Mononuclear cell (primary cell): ENCODE data around the gene OR2L2. TPM values are rescaled to one million over a fixed set of nuclear protein-coding genes. Genes with fewer than 3 reads are reported as not detected.
"Not testable (repeated sequence)": the region's sequence is repeated elsewhere in the genome, so short reads cannot be mapped to it uniquely, and the experiment has no call there.

Experiments used
- H3K27me3 ChIP-seq: 2 replicates; pipeline ENCODE4 v1.6.0; 2011; ENCODE audit warnings: low read length, control low read depth; ENCODE audit not compliant: insufficient read depth
- H3K4me1 ChIP-seq: 2 replicates; pipeline ENCODE4 v1.5.1; 2011; ENCODE audit warnings: mild to moderate bottlenecking, low read length, control low read depth; ENCODE audit not compliant: insufficient read depth
- H3K4me3 ChIP-seq: 2 replicates; pipeline ENCODE4 v1.5.1; 2011; ENCODE audit warnings: mild to moderate bottlenecking, low read length, moderate library complexity
- H3K9me3 ChIP-seq: 2 replicates; pipeline ENCODE4 v1.5.1; 2011; ENCODE audit warnings: low read depth, mild to moderate bottlenecking, control low read depth, low read length
- total RNA-seq: library from RNA; depleted of rRNA; stranded (reverse); fragments of >200 nt; gene quantifications from one replicate; pipeline ENCODE4 v1.2.3, GENCODE V29; 2012

Gene OR2L2, protein sequence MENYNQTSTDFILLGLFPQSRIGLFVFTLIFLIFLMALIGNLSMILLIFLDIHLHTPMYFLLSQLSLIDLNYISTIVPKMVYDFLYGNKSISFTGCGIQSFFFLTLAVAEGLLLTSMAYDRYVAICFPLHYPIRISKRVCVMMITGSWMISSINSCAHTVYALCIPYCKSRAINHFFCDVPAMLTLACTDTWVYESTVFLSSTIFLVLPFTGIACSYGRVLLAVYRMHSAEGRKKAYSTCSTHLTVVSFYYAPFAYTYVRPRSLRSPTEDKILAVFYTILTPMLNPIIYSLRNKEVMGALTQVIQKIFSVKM
- under 0.01 TPM for total RNA-seq

DNA sequence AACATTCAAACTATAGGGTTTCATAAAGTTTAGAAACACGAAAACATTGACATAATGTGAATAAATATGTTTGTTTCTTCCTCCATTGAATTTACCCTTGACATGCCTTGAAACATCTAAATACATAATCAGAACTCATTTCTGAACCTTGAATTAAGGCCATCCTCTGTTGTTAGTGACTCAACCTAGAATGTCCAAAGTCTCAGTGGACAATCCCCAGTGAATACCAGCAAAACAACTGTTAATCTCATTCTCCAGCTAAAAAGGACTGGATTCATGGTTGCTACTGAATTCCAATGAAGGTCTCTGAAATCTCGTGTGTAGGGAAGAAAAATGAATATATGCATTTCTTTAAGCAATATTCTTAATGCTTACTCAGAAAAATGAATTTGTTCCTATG lies at the start of gene OR2L2:
TSS of gene OR2L2 (plus strand) at position 301 of the 400 bp plus-strand sequence. CDS start 8,198 bp downstream, outside the sequence.
- peaks cover 4% of the 10 kb centered on the region for H3K9me3 ChIP-seq
- H3K4me1 ChIP-seq: no peaks in the 10 kb centered on the region
- no peak within 1 kb of the TSS for H3K4me3 ChIP-seq
- H3K27me3 ChIP-seq: no peaks in the 10 kb centered on the region

DNA sequence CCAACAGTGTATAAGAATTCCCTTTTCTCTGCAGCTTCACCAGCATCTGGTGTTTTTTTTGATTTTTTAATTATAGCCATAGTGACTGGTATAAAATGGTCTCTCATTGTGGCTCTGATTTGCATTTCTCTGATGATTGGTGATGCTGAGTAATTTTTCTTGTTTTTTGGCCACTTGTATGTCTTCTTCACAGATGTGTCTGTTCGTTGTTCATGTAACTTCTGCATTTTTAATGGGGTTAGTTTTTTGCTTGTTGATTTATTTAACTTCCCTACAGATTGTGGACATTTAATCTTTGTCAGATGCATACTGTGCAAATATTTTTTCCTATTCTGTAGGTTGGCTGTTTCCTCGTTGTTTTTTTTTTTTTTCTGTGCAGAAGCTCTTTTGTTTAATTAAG lies 36.9 kb upstream of the OR2L2 start:
- Histone ChIP-seq H3K4me1 (no peaks in the 10 kb centered on the region), H3K4me3 (no peak overlapping the region), H3K27me3 (no peaks in the 10 kb centered on the region), H3K9me3 (no peaks in the 10 kb centered on the region)

DNA sequence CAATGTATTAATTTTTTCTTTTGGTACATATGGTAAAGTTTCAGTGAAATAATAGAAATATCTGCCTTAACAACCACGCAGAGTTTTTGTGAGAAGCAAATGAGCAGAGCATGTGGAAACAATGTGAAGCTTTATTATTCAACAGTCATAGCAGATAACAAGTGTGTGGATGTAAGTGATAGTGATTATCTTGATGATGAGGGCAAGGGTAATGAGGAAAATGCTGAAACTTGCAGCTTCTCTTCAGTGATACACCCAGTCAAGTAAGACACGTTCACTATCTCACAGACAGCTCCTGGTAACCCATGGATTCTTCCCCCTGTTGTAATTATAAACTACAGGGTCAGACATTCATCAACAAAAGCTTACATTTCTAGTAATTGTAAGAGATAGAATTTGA lies 31.1 kb upstream of the OR2L2 start:
- Histone ChIP-seq H3K27me3 (no peaks in the 10 kb centered on the region), H3K4me1 (no peaks in the 10 kb centered on the region), H3K4me3 (no peak overlapping the region), H3K9me3 (no peaks in the 10 kb centered on the region)

DNA sequence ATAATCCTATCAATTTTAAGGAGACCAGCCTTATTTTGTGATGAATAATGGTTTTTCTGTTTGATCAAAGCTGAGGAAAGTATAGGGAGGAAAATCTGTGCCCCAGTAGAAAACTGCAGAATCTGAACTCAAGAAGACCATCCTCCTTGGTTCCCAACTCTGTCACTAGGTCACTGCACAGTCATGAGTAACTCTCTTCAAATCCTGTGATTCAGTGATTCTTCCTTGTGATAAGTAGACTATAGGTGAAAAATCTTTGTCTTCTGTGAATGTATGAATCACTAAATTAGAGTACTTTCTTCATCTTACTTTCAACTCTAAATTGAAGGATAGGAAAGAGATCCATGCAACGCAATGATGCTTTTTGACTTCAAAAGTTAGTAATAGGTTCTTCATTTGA lies 29.7 kb upstream of the OR2L2 start:
- no peaks in the 10 kb centered on the region for H3K27me3 ChIP-seq
- no peaks in the 10 kb centered on the region for H3K9me3 ChIP-seq
- H3K4me1 ChIP-seq: no peaks in the 10 kb centered on the region
- H3K4me3 ChIP-seq: no peak overlapping the region

DNA sequence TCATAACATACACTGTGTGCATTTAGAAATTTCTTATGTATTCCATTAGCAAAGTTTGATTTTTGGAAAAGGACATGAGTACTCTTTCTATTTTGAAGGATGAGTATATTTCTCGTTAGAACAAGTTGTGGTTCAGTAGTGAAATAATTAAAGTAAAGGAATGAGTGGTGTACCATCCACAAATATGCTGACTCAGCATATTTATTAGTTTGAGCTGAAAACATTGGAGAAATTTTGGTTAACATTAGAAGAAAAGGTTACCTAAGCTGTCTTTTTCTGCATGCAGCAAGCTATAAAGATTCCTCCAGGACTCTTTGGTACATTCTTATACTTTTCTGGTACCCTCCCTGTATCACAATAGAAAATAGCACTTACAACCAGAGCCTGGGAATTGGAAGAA lies 22.1 kb upstream of the OR2L2 start:
- Histone ChIP-seq H3K4me3 (no peak overlapping the region), H3K4me1 (no peaks in the 10 kb centered on the region)

DNA sequence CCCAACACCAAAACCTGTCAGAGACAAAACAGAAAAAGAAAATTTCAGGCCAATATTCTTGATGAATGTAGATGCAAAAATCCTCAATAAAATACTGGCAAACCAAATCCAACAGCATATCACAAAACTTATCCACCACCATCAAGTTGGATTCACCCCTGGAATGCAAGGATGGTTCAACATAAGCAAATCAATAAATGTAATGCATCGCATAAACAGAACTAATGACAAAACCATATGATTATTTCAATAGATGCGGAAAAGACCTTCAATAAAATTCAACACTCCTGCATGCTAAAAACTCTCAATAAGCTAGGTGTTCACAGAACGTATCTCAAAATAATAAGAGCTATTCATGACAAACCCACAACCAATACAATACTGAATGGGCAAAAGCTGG lies 20.2 kb upstream of the OR2L2 start:
- no peaks in the 10 kb centered on the region for H3K4me1 ChIP-seq
- H3K9me3 ChIP-seq: peaks cover 10% of the 10 kb centered on the region
- H3K4me3 ChIP-seq: no peak overlapping the region
- no peaks in the 10 kb centered on the region for H3K27me3 ChIP-seq

More for the DNA sequence above, 22.1 kb upstream of the OR2L2 start:
- Histone ChIP-seq H3K9me3 (peaks cover 10% of the 10 kb centered on the region), H3K27me3 (no peaks in the 10 kb centered on the region)

DNA sequence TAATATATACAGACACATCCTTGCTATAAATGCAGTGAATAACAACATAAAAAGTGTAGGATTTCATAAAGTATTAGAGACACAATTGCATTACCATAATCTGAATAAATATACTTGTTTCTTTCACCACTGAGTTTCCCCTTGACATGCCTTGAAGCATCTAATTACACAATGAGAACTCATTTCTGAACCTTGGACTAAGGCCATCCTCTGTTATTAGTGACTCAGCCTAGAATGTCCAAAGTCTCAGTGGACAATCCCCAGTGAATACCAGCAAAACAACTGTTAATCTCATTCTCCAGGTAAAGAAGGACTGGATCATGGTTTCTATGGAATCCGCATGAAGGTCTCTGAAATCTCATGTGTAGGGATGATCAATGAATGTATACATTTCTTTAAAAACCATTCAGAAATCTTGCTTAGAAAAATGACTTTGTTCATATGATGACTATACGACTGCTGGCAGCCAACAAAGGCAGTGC lies 16.6 kb upstream of the OR2L2 start, which contains the start of gene OR2L5:
TSS of gene OR2L5 (plus strand) at position 432 of the 482 bp plus-strand sequence. CDS start 8,288 bp downstream, outside the sequence.
- Histone ChIP-seq H3K9me3 (peaks cover 10% of the 10 kb centered on the region), H3K4me1 (no peaks in the 10 kb centered on the region), H3K4me3 (no peak within 1 kb of the TSS), H3K27me3 (no peaks in the 10 kb centered on the region)

DNA sequence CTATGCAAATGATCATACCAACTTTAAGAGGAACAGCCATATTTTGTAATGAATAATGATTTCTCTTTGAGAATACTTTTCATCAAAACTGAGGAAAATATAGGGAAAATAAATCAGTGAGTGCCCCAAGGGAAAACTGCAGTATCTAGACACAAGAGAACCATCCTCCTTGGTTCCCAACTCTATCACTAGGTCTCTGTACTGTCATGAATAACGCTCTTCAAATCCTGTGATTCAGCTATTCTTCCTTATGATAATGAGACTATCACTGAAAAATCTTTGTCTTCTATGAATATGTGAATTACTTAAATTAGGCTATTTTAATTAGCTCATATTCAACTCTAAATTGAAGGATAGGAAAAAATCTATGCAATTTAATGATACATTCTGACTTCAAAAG lies 14.1 kb upstream of the OR2L2 start:
- Histone ChIP-seq H3K4me3 (no peak overlapping the region), H3K9me3 (no peaks in the 10 kb centered on the region), H3K27me3 (no peaks in the 10 kb centered on the region), H3K4me1 (no peaks in the 10 kb centered on the region)

DNA sequence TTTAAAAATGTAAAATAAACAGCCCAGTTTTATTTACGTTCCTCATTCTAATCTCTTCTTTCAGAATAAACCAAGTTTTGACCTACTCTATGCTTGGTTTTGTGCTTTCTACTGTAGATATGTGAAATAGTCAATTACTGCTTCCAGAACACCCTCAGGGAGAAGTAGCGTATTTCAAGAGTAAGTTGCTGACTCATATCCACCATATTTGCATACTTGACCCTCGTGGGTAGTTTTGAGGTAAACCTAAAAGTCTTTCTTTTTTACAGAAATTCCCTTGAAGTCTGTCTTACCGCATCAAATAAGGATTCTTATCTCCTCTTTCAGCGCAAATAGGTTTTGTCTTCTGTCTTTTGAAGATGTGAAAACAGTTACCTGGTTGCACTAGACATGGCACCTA lies 15.3 kb downstream of the OR2L2 start:
- Histone ChIP-seq H3K4me1 (no peaks in the 10 kb centered on the region), H3K27me3 (no peaks in the 10 kb centered on the region), H3K4me3 (no peak overlapping the region), H3K9me3 (no peaks in the 10 kb centered on the region)

DNA sequence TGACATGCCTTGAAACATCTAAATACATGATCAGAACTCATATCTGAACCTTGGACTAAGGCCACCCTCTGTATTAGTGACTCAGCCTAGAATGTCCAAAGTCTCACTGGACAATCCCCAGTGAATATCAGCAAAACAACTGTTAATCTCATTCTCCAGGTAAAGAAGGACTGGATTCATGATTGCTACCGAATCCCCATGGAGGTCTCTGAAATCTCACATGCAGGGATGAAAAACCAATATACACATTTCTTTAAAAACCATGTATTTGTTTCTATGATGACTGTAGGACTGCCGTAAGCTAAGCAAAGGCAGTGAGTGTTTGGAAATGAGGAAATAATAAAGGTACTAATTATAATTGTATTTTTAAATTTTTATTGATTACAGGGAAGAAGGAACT lies 16.7 kb downstream of the OR2L2 start, which contains the start of gene OR2L3:
TSS of gene OR2L3 (plus strand) at position 301 of the 400 bp plus-strand sequence. CDS start 13,846 bp downstream, outside the sequence.
- no peak within 1 kb of the TSS for H3K4me3 ChIP-seq
- H3K27me3 ChIP-seq: no peaks in the 10 kb centered on the region
- no peaks in the 10 kb centered on the region for H3K4me1 ChIP-seq
- no peaks in the 10 kb centered on the region for H3K9me3 ChIP-seq

DNA sequence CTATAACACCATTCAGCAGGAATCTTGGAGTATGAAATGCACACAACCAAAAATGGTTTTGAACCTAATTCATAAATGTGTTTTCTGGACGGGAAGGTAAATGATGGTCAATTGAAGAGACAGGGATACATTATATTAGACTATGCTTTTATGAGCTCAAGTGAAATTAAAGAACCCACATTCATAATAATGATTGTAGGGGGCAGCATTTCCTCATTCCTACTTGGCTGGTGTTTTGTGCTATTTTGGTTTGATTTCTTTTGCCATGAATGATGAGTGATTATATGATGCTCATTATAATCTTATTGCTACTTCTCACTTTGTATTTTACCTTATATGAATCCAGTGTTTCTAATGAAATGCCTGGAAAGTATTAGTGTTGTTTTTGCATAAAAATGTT lies 17.1 kb downstream of the OR2L2 start:
- H3K4me3 ChIP-seq: no peak overlapping the region
- H3K9me3 ChIP-seq: no peaks in the 10 kb centered on the region
- H3K27me3 ChIP-seq: no peaks in the 10 kb centered on the region

DNA sequence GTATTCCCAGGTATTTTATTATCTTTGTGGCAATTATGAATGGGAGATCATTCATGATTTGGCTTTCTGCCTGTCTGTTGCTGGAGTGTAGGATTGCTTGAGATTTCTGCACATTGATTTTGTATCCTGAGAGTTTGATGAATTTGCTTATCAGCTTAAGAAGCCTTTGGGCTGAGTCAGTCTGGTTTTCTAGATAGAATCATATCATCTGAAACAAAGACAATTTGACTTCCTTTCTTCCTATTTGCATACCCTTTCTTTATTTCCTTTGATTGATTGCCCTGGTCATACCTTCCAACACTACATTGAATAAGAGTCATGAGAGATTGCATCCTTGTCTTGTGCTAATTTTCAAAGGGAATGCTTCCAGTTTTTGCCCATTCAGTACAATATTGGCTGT lies 24.8 kb downstream of the OR2L2 start:
- Histone ChIP-seq H3K4me1 (no peaks in the 10 kb centered on the region), H3K4me3 (no peak overlapping the region), H3K9me3 (no peaks in the 10 kb centered on the region), H3K27me3 (no peaks in the 10 kb centered on the region)

More for the DNA sequence above, 17.1 kb downstream of the OR2L2 start:
- H3K4me1 ChIP-seq: no peaks in the 10 kb centered on the region

DNA sequence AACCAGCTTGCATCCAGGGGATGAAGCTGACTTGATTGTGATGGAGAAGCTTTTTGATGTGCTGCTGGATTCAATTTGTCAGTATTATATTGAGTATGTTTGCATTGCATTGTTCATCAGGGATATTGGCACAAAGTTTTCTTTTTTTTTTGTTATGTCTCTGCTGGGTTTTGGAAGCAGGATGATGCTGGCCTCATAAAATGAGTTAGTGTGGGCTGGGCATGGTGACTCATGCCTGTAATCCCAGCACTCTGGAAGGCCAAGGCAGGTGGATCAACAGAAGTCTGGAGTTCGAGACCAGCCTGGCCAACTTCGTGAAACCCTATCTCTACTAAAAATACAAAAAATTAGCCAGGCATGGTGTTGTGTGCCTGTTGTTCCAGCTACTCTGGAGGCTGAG lies 25.4 kb downstream of the OR2L2 start:
- H3K4me3 ChIP-seq: no peak overlapping the region
- no peaks in the 10 kb centered on the region for H3K27me3 ChIP-seq
- no peaks in the 10 kb centered on the region for H3K4me1 ChIP-seq
- no peaks in the 10 kb centered on the region for H3K9me3 ChIP-seq

DNA sequence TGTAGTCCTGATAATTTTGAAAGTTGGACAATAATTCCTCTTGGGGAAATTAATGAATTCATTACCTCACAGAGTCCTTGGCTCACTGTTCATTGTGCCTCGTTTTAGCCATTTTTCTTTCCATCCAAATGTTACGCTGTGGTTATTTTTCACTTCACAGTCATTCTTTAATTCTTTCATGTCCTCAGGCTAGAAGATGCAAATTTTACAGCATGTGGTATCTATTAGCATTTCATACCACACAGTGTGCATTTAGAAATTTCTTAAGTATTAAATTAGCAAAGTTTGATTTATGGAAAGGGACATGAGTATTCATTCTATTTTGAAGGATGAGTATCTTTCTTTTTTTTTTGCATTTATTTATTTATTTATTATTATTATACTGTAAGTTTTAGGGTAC lies 35.2 kb downstream of the OR2L2 start:
- Histone ChIP-seq H3K9me3 (no peaks in the 10 kb centered on the region), H3K27me3 (no peaks in the 10 kb centered on the region), H3K4me3 (no peak overlapping the region), H3K4me1 (no peaks in the 10 kb centered on the region)

DNA sequence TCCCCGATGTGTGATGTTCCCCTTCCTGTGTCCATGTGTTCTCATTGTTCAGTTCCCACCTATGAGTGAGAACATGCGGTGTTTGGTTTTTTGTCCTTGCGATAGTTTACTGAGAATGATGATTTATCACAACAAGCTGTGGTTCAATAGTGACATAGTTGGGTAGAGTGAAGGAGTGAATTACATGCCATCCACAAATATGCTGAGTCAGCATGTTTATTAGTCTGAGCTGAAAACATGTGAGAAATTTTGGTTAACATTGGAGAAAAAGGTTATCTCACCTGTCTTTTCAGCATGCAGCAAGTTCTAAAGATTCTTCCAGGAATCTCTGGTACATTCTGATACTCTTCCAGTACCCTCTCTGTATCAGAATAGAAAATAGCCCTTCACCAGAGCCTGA lies 35.7 kb downstream of the OR2L2 start:
- Histone ChIP-seq H3K9me3 (no peaks in the 10 kb centered on the region), H3K4me3 (no peak overlapping the region), H3K4me1 (no peaks in the 10 kb centered on the region), H3K27me3 (no peaks in the 10 kb centered on the region)

DNA sequence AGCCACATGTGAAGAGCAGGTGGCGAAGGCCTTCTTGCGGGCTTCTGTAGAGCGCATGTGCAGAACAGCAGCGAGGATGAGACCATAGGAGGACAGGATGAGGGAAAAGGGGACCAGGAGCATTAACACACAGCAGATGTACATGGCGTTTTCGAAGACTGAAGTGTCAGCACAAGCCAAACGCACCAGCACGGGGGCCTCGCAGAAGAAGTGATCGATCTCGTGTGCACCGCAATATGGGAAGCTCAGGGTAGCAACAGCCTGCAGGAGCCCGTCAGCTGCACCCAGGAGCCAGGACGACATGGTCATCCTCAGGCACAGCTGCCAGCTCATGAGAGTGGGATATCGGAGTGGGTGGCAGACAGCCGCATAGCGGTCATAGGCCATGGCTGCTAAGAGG lies 54.0 kb downstream of the OR2L2 start:
- not testable (repeated sequence) for H3K4me3 ChIP-seq, H3K4me1 ChIP-seq, H3K27me3 ChIP-seq, H3K9me3 ChIP-seq
